ENCODE measurements around the gene MCC.

Gene MCC

DNA sequence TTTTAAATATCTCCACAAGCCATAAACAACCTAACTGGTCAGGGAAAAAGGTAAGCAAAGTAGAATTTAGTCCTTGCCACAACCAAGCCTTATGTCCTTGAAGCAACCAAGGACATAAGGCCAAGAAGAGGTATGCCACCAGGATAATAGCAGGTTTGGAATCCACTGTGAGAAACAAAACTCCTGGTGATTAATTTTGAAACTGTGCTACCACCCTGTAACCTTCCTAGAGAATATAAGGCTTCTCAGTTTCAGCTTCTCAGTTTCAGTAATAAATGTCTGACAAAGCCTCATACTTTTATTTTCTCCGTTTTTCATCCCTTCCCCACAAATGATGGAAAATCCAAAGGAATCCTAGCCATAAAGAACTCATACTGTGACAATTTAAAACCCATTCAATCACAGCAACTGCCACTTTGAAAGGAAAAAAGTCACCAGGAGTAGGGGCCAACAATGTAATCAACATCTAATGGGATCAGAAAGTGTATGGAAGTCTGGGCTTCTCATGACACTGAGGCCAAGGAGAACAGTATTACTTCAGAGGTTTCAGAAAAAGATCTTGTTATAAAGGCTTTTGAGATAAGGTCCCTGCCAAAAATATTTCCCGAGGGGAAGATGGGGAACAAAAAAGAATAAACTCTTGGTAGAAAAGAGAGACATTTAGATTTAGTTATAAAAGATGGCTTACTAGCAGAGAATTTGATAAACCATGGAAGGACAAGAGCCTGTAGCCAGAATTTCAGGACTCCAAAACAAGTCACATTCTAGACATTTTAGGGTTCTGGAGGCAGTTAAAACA, 242.6 kb downstream of the MCC start:
- no peak for DNase-seq (ENCODE audit: low read depth)

DNA sequence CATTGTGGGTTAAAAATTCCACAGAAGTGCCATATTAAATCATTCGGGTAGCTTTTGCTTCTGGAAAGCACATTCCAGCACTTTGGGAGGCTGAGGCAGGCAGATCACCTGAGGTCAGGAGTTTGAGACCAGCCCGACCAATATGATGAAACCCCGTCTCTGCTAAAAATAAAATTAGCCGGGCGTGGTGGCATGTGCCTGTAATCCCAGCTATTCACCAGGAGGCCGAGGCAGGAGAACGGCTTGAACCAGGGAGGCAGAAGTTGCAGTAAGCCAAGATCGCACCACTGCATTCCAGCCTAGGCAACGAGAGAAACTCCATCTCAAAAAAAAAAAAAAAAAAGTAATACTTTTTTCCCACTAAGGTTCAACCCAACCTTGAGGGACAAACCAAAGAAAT, 243.3 kb downstream of the MCC start:
- DNase-seq (ENCODE audit: low read depth): no peak

DNA sequence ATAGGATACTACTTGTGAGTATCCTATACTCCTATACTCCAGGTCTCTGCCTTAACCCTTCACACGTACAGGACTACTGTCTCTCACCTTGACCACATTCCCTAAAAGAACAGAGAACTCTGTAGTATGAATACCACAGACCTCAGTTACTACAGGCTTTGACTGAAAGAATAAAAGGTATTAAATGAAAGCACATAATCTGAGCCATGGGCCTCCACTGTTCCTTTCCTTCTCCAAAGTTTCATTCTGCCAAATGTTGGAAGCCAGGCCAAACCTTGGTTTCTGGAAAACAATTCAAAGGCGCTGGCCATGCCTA, 244.9 kb downstream of the MCC start:
- no peak for DNase-seq (ENCODE audit: low read depth)

DNA sequence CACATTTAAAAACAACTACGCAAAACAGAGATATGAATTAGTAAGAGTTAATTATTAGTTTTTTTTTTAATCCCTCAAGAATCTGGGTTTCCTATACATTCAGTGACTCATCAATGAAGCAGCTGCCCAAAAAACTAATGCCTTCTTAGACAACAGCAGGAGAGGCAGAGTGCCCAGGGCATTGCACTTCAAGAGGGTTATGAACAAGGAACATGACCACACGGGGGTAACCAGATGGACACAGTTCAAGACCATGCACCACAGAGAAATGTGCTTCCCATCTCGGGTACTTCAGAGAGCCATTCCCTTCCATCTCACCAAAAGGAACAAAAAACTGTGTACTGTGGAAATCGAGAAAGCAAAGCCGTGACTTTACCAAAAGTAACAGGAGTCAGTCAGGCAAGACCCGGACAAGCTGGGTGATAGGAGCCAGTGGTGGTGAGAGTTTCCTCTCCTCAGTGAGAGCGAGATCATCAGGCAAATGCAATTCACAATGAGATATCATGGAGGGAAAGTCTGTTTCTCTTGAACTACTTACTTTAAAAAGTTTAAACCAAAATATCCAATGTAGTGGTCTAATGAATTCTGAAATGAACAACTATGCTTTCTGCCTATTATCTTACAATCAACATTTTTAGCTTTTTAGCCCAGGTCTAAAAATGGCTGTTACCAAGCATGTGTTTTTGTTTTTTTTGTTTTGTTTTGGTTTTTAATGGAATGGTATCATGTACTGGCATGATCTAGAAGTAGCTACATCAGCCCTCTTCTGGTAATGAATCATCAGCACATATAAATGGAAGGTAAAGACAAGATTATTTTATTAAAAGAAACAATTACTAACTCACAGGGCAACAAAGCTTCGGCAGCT, 245.5 kb downstream of the MCC start:
- no peak for DNase-seq (ENCODE audit: low read depth)

DNA sequence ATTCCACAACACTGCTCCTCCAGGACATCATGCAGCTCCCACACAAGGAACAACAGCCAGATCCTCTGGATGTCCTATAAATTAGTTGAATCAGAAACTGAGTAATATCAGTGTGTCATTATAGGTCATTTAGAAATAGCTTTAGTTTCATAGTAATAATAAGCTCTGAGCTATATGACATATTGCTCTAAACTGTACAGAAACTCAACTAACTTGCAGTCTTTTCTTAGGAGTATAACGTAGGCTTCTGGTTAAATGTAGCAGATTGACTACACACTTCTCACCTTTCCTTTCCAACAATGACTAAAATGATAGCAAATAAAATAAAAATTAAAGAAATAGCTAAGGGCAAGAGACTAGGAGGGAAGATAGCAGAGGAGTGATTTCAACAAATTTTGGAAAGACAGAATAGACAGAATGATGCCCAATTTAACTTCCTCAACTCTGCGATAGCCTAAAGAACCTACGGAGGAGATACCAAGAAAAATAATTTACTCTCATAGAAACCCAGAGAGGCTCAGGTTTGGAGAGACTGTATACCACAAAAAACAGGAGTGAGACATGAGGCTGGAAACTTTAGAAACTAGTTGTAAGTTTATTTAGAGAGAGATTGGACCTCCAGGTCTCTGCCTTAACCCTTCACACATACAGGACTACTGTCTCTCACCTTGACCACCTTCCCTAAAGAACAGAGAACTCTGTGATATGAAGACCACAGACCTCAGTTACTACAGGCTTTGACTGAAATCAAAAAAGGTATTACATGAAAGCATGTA, 247.1 kb downstream of the MCC start:
- DNase-seq (ENCODE audit: low read depth): no peak

DNA sequence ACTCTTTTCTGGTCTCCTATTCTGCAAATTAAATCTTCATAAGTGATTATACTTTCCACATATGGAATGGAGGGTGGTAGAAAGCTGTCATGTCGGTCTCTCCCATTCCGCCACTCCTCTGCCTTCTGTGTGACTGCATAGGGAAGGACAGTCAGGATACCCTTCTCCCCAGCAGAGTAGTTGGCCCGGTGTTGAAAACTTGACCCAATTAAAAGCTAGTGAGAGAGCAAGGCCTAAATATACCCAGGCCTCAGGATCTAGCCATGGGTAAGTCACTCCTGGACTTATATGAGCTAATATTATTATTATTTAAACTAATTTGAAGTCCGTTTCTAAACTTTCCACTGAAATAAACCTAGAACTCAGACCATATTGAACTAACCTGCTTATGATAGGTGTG, 248.2 kb downstream of the MCC start:
- no peak for DNase-seq (ENCODE audit: low read depth)

DNA sequence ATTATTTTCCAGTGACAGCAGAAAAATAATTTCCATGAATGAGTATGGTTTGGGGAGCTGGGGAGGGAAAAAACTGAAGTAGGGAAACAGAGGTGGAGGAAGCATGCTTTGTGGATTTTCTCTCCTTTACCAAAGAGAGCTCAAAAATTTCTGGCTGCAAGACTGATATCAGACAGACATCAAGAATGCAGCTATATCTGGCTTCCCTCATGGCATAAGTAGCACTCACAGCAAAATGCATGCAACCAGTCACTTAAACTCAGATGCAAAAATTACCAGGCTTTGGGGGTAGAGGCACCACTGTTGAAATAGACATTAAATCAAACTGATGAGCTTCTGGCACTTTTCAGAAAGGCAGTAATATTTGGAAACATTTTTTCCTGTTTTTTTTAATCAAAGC, 250.4 kb downstream of the MCC start:
- no peak for DNase-seq (ENCODE audit: low read depth)

DNA sequence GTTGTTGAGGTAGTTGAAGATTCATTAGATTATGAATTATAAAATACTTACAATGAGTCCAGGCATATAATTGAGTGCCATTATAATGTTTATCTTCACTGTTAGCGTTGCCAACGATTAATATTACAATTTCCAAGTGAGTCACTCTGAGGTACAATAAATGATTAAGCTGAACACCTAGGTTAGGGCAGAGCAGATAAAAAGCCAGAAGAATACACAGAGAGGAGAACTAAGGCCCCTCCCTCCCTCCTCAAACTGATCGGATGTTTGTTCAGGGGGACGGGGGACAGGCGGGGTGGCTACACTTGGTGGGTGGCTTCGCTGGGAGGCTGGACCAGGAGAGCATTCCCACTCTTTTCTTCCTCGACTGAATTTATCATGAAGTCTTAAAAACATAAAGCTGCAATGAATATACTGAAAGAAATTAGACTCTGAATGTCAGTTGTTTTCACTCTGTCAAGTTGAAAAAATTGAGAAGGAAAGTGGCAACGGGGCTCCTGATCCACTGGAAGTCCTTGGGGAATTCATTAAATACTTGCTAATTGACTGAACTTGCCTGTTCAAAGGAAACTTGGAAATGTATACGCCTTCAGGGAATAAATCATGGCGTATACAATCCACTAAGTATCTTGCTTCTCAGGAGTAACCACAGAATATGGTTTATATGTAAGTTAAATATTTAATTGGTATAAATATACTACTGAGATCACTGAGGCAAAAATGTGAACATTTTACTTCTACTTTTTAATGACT, 251.5 kb downstream of the MCC start:
- DNase-seq (ENCODE audit: low read depth): no peak

DNA sequence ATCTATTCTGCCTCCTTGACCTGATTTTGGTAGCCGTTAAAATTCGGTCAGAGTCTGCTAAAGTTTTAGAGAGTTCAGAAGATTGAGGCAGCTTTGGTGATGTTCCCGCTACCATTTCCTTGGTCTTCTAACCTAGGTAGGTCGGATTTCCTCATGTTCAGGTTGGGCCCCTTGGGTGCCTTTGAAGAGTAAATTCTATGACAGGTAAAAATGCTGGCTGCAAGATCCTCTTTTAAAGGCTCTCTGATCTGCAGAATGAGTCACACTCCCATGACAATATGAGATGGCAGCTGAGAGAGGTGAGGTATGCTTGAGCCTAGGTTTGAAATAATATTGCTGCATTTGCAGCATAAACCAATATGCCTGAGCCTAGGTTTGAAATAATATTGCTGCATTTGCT, 252.4 kb downstream of the MCC start:
- DNase-seq (ENCODE audit: low read depth): no peak

DNA sequence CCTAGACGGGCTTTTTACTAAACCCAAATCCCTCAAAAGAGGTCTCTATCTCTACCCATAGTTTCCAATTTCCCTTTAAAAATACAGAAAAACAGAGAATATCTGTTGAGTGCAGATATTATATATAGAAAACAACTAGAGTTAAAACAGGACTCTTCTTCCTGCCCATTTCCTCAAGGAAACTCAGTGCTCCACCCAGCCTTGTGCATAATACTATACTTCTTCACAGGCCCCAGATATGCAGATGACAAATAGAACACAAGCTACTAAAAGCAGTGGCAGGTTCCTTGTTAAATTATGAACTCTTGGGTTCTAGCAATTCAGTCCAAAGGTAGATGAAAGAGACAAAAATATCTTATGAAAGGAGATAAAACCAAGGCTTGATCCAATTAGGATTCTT, 253.7 kb downstream of the MCC start:
- no peak for DNase-seq (ENCODE audit: low read depth)

DNA sequence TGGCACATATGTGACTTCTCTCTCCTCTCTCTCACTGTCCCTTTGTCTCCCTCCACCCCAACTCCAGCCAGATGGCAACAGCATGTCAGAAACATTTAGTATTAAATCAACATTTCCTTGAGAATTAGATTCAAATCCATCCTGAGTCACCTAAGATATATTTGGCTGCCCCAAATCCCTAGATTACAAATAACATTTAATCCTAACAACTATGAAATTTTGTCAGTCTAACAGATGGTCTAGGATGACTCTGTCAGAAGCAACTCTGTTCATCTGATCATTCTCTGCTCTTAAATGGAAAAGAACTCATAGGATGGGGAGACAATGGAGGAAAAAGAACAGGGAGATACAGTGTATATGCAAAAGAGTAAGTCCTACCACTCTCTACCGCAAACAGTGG, 254.6 kb downstream of the MCC start:
- DNase-seq (ENCODE audit: low read depth): no peak

DNA sequence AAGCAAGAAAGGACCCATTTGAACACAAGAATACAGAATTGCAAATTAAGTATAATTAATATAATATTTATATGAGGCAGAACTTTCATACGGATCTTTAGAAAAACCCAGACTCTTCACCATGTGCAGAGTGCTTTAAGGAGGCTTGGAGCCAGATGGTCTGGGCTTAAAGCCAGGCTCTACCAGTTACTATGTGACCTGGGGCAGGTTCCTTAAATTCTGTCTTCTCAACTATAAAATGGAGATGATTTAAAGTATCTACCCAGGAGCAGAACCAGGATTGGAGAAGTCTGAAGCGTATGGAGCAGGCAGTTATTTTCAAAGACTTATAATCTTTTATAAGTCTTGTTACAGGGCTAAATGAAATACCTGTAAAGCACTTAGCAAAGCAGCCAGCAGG, 255.6 kb downstream of the MCC start:
- DNase-seq (ENCODE audit: low read depth): no peak

DNA sequence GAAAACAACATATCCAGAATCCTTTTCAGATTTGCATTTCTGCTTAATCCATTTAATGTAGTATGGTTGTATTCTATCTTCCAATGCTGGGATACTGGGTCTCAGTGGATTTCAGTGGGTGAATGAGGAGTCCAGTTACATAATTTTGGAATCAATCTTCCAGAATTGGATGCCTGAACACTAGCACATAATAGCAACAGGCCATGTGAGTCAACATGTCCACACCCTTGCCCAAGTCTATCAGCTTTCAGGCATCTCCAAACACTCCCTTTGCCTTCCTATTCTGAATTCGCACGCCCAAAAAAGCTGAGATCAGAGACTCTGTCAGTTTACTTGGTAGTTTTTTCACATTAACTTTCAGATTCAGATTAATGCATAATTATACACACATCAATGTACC, 256.0 kb downstream of the MCC start:
- no peak for DNase-seq (ENCODE audit: low read depth)

DNA sequence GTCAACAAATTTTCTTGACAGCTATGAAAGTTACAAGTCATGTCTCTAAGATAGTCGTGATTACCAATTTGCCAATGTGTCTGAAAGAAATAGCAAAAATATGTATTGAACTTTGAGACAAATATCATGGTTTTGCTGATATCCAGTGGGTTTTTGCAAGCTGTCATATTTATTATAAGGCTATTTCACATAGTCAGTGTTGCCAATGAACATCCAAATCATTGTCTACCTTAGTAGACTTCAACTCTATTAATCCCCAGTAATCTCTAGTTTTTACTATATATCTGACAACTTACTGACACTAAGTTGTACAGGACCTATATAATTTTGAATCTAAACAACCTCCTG, 256.6 kb downstream of the MCC start:
- DNase-seq (ENCODE audit: low read depth): no peak

DNA sequence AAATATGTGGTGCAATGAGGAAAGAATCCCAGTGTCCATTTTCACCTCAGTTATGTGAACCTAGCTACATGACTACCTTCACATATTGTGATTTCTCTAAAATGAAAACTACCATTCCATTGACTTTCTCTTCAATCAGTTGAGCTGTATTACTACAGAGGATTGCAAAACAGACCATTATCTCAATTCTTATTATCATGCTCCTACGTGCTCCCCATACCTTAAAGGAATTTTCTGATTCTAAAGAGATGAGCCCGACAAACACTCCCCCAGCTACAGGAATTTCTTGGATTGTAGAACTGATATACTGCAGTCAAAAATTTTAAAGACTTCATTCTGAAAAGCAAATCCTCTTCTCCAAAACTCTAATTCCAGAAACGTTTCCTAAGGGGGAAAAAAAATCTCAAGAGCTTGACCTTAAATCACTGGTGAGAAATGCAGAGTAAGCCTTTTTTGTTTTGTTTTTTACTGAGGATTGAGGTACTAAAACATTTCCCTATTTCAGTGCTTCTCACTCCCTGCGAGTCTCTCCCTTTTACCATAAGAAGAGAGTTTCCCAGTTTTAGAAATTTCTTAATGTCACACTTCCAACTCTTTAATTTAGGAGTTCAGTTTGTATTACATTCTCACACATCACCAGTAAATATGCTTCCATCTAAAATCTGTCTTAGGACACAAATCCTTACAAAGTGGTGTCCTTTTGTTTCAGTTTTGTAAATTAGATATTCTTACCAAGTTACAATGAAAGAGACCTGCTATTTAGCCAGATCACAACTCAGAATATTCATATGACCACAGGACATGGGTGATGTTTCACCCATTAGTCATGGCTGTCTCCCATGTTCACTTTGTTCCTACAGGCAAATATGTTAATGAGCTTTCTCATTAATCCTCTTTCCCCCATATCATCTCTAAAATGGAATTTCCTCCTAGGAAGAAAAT, 257.3 kb downstream of the MCC start:
- no peak for DNase-seq (ENCODE audit: low read depth)

DNA sequence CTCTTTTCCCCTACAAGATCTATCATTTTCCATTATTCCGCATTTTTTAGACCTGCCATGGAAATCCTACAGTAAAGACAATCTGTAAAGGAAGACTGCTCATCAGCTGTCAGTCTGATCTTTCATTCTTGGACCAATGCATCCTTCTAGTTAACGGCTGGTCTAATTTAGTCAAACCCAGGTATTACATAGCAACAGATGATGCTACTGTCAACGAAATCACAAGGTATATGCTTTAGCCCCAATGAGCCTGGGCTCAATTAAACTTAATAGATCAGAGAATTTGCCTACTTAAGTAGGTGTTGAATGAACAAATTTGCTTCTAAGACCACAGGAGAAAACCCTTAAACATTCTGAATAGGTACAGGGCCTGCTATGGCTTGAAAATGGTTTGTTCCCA, 260.5 kb downstream of the MCC start:
- DNase-seq (ENCODE audit: low read depth): no peak

DNA sequence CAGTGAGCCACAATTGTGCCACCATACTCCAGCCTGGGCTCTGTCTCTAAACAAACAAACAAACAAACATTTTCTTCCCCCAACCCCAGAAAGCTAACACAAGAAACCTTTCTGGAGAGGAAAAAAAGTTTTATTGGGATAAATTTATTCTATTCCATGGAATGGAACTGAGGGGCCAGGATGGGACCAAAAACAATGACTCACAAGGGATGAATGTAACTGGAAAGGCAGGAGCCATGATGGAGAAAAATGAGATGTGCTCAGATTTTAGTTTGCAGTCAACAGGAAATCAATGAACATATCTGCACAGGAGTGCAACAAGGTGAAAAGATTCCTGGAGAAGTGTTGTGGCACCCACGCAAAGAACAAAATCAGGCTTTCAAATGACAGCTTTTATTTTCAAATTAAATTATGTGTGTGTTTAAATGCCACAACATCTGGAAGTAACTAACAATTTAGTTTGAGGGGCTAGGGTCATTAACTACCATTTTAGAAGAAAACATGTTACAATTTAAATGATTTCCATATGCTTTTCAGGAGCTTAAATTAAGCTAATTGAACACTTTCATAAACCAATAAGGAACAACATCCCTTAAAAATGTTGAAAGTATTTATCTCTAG, 262.0 kb downstream of the MCC start:
- no peak for DNase-seq (ENCODE audit: low read depth)

DNA sequence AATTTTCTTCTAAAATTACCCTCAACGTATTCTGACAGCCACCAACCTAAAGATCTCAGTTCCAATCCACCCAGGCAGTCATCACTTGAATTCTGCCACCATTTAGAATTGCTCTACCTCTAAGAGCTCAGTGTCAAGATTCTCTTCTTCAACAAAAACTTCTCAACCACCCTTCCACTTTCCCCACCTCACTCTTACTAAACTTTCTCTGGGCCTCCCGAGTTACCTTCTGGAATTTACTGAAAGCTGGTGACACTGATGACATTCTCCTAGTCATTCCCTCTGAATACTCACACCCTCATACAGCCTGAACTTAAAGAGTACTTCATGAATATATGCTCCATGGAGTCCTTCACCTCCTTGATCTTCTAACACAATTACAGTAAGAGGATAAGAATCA, 263.0 kb downstream of the MCC start:
- no peak for DNase-seq (ENCODE audit: low read depth)

DNA sequence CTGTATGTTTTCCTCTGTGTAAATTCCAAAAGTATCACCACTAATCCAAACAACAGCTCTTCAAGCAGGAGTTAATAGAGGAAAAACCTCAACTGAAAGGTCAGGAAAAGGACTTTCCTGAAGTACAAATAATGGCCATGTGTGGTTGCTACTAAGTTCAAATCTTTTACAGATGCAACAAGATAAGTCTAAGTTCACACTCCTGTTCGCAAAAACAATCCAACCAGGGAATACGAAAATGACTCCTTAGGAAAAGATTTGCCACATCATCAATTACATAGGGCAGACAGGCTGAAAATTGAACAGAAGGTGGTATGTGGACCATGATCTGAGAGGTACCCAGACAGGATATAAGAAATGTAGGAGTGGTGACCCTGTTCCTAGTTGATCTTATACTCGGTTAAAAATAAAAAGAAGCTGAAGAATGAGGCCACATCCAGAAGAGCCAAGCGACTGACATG, 263.6 kb downstream of the MCC start:
- no peak for DNase-seq (ENCODE audit: low read depth)

DNA sequence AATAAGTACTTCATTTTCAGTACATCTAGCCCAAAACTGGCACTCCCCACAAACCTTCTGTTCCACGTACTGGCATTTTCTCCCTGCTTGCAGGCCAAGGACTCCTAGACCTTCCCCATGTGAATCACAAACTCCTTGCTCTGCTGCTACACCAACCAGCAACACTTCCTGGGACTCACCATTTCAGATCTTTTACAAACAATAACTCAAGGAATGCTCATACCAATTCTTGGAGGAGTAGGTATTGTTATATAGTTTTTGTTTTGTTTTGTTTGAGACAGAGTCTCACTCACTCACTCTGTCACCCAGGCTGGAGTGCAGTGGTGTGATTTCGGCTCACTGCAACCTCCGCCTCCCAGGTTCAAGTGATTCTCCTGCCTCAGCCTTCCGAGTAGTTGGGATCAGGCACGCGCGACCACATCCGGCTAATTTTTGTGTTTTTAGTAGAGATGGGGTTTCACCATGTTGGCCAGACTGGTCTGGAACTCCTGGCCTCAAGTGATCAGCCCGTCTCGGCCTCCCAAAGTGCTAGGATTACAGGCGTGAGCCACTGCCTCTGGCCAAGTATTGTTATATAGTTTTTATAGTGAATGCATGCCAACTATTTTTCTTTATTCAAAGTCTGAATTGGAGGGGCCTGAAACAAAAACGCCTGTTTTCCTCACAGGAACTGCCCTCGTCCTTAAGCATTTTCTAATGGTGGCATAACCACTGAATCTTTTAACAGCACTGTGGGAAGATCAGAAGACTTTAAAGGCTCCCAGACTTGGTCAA, 264.2 kb downstream of the MCC start:
- DNase-seq (ENCODE audit: low read depth): no peak

Data from T-helper 22 cell (primary cell).